ENCODE measurements around the gene KIAA1328.
A peak's percentile ranks its signal among the peaks of the same experiment; 100 is the strongest.

KIAA1328 gene

DNA sequence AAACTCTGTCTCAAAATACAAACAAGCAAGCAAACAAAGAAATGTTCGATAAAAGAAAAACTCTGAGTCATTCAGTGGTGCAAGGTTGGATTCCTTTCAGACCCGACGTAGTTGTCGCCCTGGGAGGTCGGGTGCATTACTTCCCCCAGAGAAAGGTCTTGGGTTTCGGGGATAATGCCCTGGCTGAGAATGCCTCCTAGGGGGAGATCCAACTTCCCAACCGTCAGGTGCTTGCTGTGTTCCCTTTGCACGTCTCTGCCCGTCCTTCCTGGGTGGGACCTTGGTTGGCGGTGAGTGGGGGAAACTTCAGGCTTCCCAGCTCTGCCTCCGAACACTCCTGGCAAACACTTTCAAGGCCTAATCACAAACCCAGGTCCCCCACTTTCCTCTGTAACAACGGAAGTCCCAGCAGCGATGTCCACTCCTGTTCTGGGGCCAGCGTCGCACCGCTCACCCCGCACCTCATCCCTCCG, 734 bp upstream of the KIAA1328 start:
- peaks cover 10% of the 10 kb centered on the region for H3K4me1 ChIP-seq (ENCODE audit: insufficient read depth, low read length)
- H3K36me3 ChIP-seq (ENCODE audit: insufficient read depth, low read depth, low read length): peaks cover 13% of the 10 kb centered on the region
- H3K4me3 ChIP-seq (ENCODE audit: low read length): peak overlapping the region; percentile 100
- H3K9me3 ChIP-seq (ENCODE audit: insufficient read depth, low read depth, low read length): no peaks in the 10 kb centered on the region
- H3K27ac ChIP-seq (ENCODE audit: low read length): peak overlapping the region; percentile 16
- H3K27me3 ChIP-seq (ENCODE audit: insufficient read depth, low read length): no peaks in the 10 kb centered on the region; the same call in 1 of the 2 replicates
- peak overlapping the region; percentile 90 for H3K9ac ChIP-seq (ENCODE audit: low read depth, low read length)

- H3K27ac ChIP-seq (ENCODE audit: low read length): no peak overlapping the region
- H3K4me3 ChIP-seq (ENCODE audit: low read length): peak overlapping the region; percentile 100
Observed at GRCh38 chr18:36829362-36830157, 633 bp downstream of the KIAA1328 start.

GRCh38 chr18:36830158-36830495, 1.2 kb downstream of the KIAA1328 start:
- Histone ChIP-seq H3K27me3 (ENCODE audit: insufficient read depth, low read length) (no peaks in the 10 kb centered on the region; the same call in 1 of the 2 replicates), H3K9me3 (ENCODE audit: insufficient read depth, low read depth, low read length) (no peaks in the 10 kb centered on the region), H3K9ac (ENCODE audit: low read depth, low read length) (0 out of 2 replicates have a peak overlapping the region, but pooled peaks have one; percentile 67), H3K36me3 (ENCODE audit: insufficient read depth, low read depth, low read length) (peaks cover 8% of the 10 kb centered on the region), H3K4me3 (ENCODE audit: low read length) (peak overlapping the region; percentile 100), H3K27ac (ENCODE audit: low read length) (no peak overlapping the region), H3K4me1 (ENCODE audit: insufficient read depth, low read length) (peaks cover 10% of the 10 kb centered on the region)

More at GRCh38 chr18:36829362-36830157, 633 bp downstream of the KIAA1328 start:
- peaks cover 10% of the 10 kb centered on the region for H3K4me1 ChIP-seq (ENCODE audit: insufficient read depth, low read length)
- no peaks in the 10 kb centered on the region for H3K9me3 ChIP-seq (ENCODE audit: insufficient read depth, low read depth, low read length)
- H3K27me3 ChIP-seq (ENCODE audit: insufficient read depth, low read length): no peaks in the 10 kb centered on the region; the same call in 1 of the 2 replicates
- peak overlapping the region; percentile 67; the same call in 1 of the 2 replicates for H3K9ac ChIP-seq (ENCODE audit: low read depth, low read length)
- H3K36me3 ChIP-seq (ENCODE audit: insufficient read depth, low read depth, low read length): peaks cover 8% of the 10 kb centered on the region

DNA sequence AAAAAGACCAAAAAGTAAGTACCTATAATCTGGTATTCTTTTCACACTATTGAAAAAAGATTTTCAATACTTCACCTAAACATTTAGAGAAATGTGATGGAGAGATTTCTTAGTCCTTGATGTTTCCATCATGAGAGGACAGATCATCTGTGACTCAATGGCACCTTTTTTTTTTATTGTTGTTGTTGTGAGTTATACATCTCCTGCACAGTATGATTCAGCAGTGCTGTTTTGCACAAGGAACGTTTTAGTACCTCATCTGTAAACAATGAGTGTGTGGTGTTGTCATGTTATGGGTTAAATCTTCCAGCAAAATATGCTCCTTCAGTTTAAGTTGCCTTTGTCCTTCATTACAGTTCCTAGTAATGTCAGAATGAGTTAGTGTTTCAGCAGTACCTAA, 2.2 kb downstream of the KIAA1328 start:
- Histone ChIP-seq H3K9ac (ENCODE audit: low read depth, low read length) (no peak overlapping the region), H3K27ac (ENCODE audit: low read length) (no peak overlapping the region), H3K9me3 (ENCODE audit: insufficient read depth, low read depth, low read length) (no peaks in the 10 kb centered on the region), H3K4me3 (ENCODE audit: low read length) (no peak overlapping the region), H3K36me3 (ENCODE audit: insufficient read depth, low read depth, low read length) (peaks cover 6% of the 10 kb centered on the region), H3K4me1 (ENCODE audit: insufficient read depth, low read length) (peaks cover 10% of the 10 kb centered on the region), H3K27me3 (ENCODE audit: insufficient read depth, low read length) (no peaks in the 10 kb centered on the region; the same call in 1 of the 2 replicates)

DNA sequence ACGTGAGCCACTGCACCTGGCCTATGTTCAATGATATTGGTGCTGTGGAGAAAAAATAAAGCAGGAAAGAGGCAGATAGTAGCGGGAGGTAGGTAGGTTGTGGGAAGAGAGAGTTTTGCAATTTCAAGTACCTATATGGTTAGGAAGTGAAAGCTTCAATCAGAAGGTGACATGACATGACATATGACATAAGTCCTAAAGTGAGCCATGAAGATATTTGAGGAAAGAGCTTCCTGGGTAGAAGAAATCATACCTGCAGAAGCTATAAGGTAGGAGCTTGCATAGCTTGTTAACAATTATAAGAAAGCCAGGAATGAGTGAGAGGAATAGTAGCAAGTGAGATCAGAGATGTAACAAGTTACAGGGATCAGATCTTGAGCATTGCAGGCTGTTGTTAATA, 4.2 kb downstream of the KIAA1328 start:
- peaks cover 7% of the 10 kb centered on the region for H3K4me1 ChIP-seq (ENCODE audit: insufficient read depth, low read length)
- H3K36me3 ChIP-seq (ENCODE audit: insufficient read depth, low read depth, low read length): no peaks in the 10 kb centered on the region
- no peak overlapping the region for H3K27ac ChIP-seq (ENCODE audit: low read length)
- no peaks in the 10 kb centered on the region for H3K9me3 ChIP-seq (ENCODE audit: insufficient read depth, low read depth, low read length)
- H3K27me3 ChIP-seq (ENCODE audit: insufficient read depth, low read length): no peaks in the 10 kb centered on the region; the same call in 1 of the 2 replicates
- no peak overlapping the region for H3K9ac ChIP-seq (ENCODE audit: low read depth, low read length)
- H3K4me3 ChIP-seq (ENCODE audit: low read length): no peak overlapping the region

DNA sequence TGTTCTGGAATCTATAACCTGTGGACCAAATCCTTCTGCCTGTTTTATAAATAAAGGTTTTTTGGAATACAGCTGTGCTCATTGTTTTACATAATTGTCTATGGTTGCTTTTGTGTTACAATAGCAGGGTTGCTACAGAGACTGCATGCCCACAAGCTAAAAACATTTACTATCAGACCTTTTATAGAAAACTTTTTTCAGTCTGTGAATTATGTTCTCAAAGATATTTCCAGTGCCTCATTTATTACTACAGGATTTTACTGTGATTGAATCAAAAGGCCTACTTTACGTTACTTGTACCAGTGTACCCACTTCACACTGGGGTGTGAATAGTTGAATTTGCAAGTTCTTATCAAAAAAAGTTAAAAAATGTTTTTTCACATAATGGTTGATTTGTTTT, 7.0 kb downstream of the KIAA1328 start:
- H3K36me3 ChIP-seq (ENCODE audit: insufficient read depth, low read depth, low read length): no peaks in the 10 kb centered on the region
- no peaks in the 10 kb centered on the region for H3K4me1 ChIP-seq (ENCODE audit: insufficient read depth, low read length)
- no peak overlapping the region for H3K9ac ChIP-seq (ENCODE audit: low read depth, low read length)
- H3K9me3 ChIP-seq (ENCODE audit: insufficient read depth, low read depth, low read length): no peaks in the 10 kb centered on the region
- no peak overlapping the region for H3K4me3 ChIP-seq (ENCODE audit: low read length)
- H3K27ac ChIP-seq (ENCODE audit: low read length): no peak overlapping the region
- H3K27me3 ChIP-seq (ENCODE audit: insufficient read depth, low read length): no peaks in the 10 kb centered on the region

- Histone ChIP-seq H3K9ac (ENCODE audit: low read depth, low read length) (no peak overlapping the region), H3K36me3 (ENCODE audit: insufficient read depth, low read depth, low read length) (no peaks in the 10 kb centered on the region), H3K27ac (ENCODE audit: low read length) (no peak overlapping the region), H3K9me3 (ENCODE audit: insufficient read depth, low read depth, low read length) (no peaks in the 10 kb centered on the region), H3K27me3 (ENCODE audit: insufficient read depth, low read length) (no peaks in the 10 kb centered on the region), H3K4me1 (ENCODE audit: insufficient read depth, low read length) (peaks cover 6% of the 10 kb centered on the region; the same call in 1 of the 2 replicates), H3K4me3 (ENCODE audit: low read length) (no peak overlapping the region)
Observed at GRCh38 chr18:36839835-36840234, 10.9 kb downstream of the KIAA1328 start.

- Histone ChIP-seq H3K4me3 (ENCODE audit: low read length) (no peak overlapping the region), H3K4me1 (ENCODE audit: insufficient read depth, low read length) (peaks cover 6% of the 10 kb centered on the region; the same call in 1 of the 2 replicates), H3K27ac (ENCODE audit: low read length) (no peak overlapping the region), H3K9me3 (ENCODE audit: insufficient read depth, low read depth, low read length) (no peaks in the 10 kb centered on the region), H3K27me3 (ENCODE audit: insufficient read depth, low read length) (no peaks in the 10 kb centered on the region), H3K9ac (ENCODE audit: low read depth, low read length) (no peak overlapping the region), H3K36me3 (ENCODE audit: insufficient read depth, low read depth, low read length) (no peaks in the 10 kb centered on the region)
Observed at GRCh38 chr18:36843199-36843598, 14.3 kb downstream of the KIAA1328 start.

- Histone ChIP-seq H3K9ac (ENCODE audit: low read depth, low read length) (no peak overlapping the region), H3K27ac (ENCODE audit: low read length) (no peak overlapping the region), H3K36me3 (ENCODE audit: insufficient read depth, low read depth, low read length) (no peaks in the 10 kb centered on the region), H3K4me3 (ENCODE audit: low read length) (no peak overlapping the region), H3K4me1 (ENCODE audit: insufficient read depth, low read length) (peaks cover 6% of the 10 kb centered on the region; the same call in 1 of the 2 replicates), H3K27me3 (ENCODE audit: insufficient read depth, low read length) (no peaks in the 10 kb centered on the region), H3K9me3 (ENCODE audit: insufficient read depth, low read depth, low read length) (no peaks in the 10 kb centered on the region)
Observed at GRCh38 chr18:36843784-36844183, 14.9 kb downstream of the KIAA1328 start.

- Histone ChIP-seq H3K4me3 (ENCODE audit: low read length) (no peak overlapping the region), H3K27ac (ENCODE audit: low read length) (no peak overlapping the region), H3K4me1 (ENCODE audit: insufficient read depth, low read length) (no peaks in the 10 kb centered on the region), H3K36me3 (ENCODE audit: insufficient read depth, low read depth, low read length) (no peaks in the 10 kb centered on the region), H3K9ac (ENCODE audit: low read depth, low read length) (no peak overlapping the region), H3K27me3 (ENCODE audit: insufficient read depth, low read length) (no peaks in the 10 kb centered on the region), H3K9me3 (ENCODE audit: insufficient read depth, low read depth, low read length) (peaks cover 5% of the 10 kb centered on the region; the same call in 1 of the 2 replicates)
Observed at GRCh38 chr18:36848609-36849008, 19.7 kb downstream of the KIAA1328 start.

DNA sequence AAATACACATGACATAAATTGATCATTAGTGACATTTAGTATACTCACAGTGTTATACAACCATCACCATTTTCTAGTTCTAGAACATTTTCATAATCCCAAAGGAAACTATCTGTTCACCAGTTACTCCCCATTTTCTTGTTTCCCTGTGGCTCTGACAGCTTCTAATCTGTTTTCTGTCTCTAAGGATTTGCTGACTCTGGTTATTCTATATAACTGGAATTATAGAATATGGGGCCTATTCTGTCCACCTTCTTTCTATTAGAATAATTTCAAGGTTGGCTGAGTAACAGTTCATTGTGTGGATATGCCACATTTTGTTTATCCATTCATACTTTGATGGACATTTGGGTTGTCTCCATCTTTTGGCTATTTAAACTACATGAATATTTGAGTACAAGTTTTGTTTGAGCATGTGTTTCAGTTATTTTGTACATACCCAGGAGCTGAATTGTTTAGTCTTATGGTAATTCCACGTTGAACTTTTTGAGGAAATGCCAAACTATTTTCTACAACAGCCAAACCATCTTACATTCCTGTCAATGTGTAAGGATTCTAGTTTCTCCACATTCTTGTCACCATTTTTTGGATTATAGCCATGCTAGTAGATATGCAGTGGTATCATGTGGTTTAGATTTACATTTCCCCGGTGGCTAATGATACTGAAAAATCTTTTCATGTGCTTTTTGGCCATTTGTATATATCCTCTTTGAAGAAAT, 20.5 kb downstream of the KIAA1328 start:
- Histone ChIP-seq H3K4me3 (ENCODE audit: low read length) (no peak overlapping the region), H3K9me3 (ENCODE audit: insufficient read depth, low read depth, low read length) (peaks cover 5% of the 10 kb centered on the region; the same call in 1 of the 2 replicates), H3K27ac (ENCODE audit: low read length) (no peak overlapping the region), H3K4me1 (ENCODE audit: insufficient read depth, low read length) (no peaks in the 10 kb centered on the region), H3K27me3 (ENCODE audit: insufficient read depth, low read length) (no peaks in the 10 kb centered on the region), H3K36me3 (ENCODE audit: insufficient read depth, low read depth, low read length) (no peaks in the 10 kb centered on the region), H3K9ac (ENCODE audit: low read depth, low read length) (no peak overlapping the region)
